Heart right ventricle (tissue), 16 donors: ENCODE data around the gene EIF4EBP3. TPM values are rescaled to one million over a fixed set of nuclear protein-coding genes. Genes with fewer than 3 reads are reported as not detected.

Source experiments
- ATAC-seq, 8 donors: fragments of 200-7000 bp; cut with Tn5 transposase; one replicate each; pipeline ENCODE4 v1.9.1; 2020; ENCODE audit warnings: mild to moderate bottlenecking in 8 of 8, moderate library complexity in 8 of 8, moderate number of reproducible peaks in 1 of 8
- DNase-seq, 2 donors: peaks; one replicate each; pipeline ENCODE4 v3.0.0-alpha.2; 2020
- H3K27ac ChIP-seq, 10 donors: fragments of 200-600 bp; sonication (generic) in 2 of 10; one replicate each; pipeline versions ENCODE4 v1.5.0 to v1.8.0; 2020 to 2022; ENCODE audit warnings: mild to moderate bottlenecking in 3 of 10
- H3K27me3 ChIP-seq, 7 donors: fragments of 200-600 bp; one replicate each; pipeline ENCODE4 v1.8.0; 2021 to 2022; ENCODE audit warnings: mild to moderate bottlenecking in 2 of 7
- H3K36me3 ChIP-seq, 9 donors: fragments of 200-600 bp; sonication (generic) in 1 of 9; one replicate each; pipeline versions ENCODE4 v1.5.0 to v1.8.0; 2020 to 2022; ENCODE audit warnings: mild to moderate bottlenecking in 2 of 9
- H3K4me1 ChIP-seq, 9 donors: fragments of 200-600 bp; sonication (generic) in 1 of 9; one replicate each; pipeline versions ENCODE4 v1.5.0 to v1.8.0; 2020 to 2022; ENCODE audit warnings: mild to moderate bottlenecking in 4 of 9
- H3K4me3 ChIP-seq, 10 donors: fragments of 200-600 bp; sonication (generic) in 2 of 10; one replicate each; pipeline versions ENCODE4 v1.5.0 to v1.8.0; 2020 to 2022; ENCODE audit warnings: mild to moderate bottlenecking in 7 of 10, moderate library complexity in 2 of 10
- H3K9me3 ChIP-seq, 11 donors: fragments of 200-600 bp in 10 of 11; sonication (generic) in 2 of 11; one replicate each; pipeline versions ENCODE4 v1.5.0 to v1.8.0; 2013 to 2022; ENCODE audit warnings: mild to moderate bottlenecking in 2 of 11, control low read depth in 1 of 11, moderate library complexity in 1 of 11
- WGBS, 2 donors: extraction: QIAGEN DNeasy Blood & Tissue Kit; methylation state at CpG; one replicate each; pipeline ENCODE4 v1.1.7; 2013; ENCODE audit warnings: inconsistent platforms in 1 of 2; 5-methylcytosine and 5-hydroxymethylcytosine counted together
- intact Hi-C, 10 donors: fragments of 100-400 bp; cut with DNase I; formaldehyde crosslinking; loops; one replicate each; pipeline versions ENCODE4 v1.11.1 to v1.14.2; 2022
- polyA plus RNA-seq, 2 donors: library from polyadenylated mRNA; stranded (reverse); fragments of 200-250 nt; gene quantifications; one replicate each; pipeline ENCODE4 v1.2.3, GENCODE V29; 2013
- total RNA-seq, 10 donors: library from RNA; stranded (reverse); fragmentation: NEBNext Ultra II Directional in 3 of 10; extraction: Animal tissue kit (Norgen Biotek cat#: 25700) in 3 of 10; gene quantifications; one replicate each; pipeline versions ENCODE4 v1.2.1 to v1.2.4, GENCODE V29; 2021 to 2023
- TF ChIP-seq, protein P1 (sequence below), 9 donors: fragments of 200-600 bp; sonication (generic) in 2 of 9; IDR thresholded peaks; one replicate each; pipeline versions ENCODE4 v1.5.0 to v1.8.0; 2021 to 2022; ENCODE audit warnings: antibody characterized with exemption in 9 of 9, mild to moderate bottlenecking in 5 of 9, moderate library complexity in 1 of 9
- donor health status: Arrhythmogenic right ventricular cardiomyopathy.
- donor health status: ischemic (EF 13 %, LVEDD 7.1; RV severe dilation, severe dysfunction).
- donor health status: healthy with polysubstance abuse.
- donor health status: DM: no; HTN: yes; CAD: no.
- donor health status: DM: no; HTN: no; CAD: no.
- donor health status: ischemic (EF 25% LVEDD 6.9; RV normal size, moderate dysfunction).
- donor health status: ischemic (EF 25% LVEDD 5.7; RV mildly dilated, moderate dysfunction).
- donor health status: healthy.
- donor health status: DM: yes; HTN: yes; CAD: no.
- donor health status: Ischemic cardiomyopathy.
- donor health status: ischemic (EF 35%, LVEDD 5.7; RV mildly dilated, moderate dysfunction).
- donor health status: nonischemic (EF 11% LVEDD 7.7; RV severe dilation, severe dysfunction).
- donor health status: DM: yes; HTN: yes; CAD: no.
- donor health status: PGD.
- donor health status: ischemic (EF 29% LVEDD 5.4; RV normal size, mild dysfunction).
- donor health status: nonischemic (EF 23%, LVEDD 6.1; RV moderate dilation, normal function).

Gene EIF4EBP3
- total and polyA plus RNA-seq, 12 donors, result 9.2 to 46.1 (median 21.5) TPM

DNA sequence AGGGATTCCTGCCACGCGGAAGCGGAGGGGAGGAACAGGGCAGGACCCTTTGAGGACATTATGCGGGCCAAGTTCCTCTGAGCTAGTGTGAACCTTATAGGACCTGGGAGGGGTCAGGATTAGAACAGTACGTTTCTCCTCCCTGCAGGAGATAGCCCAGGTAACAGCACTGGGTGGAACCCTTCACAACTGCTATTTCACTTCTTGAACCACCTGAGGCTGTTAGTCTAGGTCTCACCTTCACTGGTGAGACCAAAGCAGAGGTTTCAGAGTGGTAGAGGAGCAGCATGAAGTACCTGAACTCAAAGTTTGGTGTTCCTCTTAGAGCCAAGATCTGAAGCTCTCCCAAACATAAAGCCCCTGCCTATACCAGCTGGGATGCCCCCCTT lies 832 bp downstream of the EIF4EBP3 start:
- intact Hi-C loops, result loop anchor here in 8 of 10 donors (2.0 to 10.0 kb wide), 6 partner anchors 84 to 146 kb away; partner anchors contain the start of genes TMCO6 (in 5 of the 8), IK (in 2 of the 8), NDUFA2 (in 2 of the 8) and ANKHD1 (in 1 of the 8)
- TF ChIP-seq, protein P1, sequence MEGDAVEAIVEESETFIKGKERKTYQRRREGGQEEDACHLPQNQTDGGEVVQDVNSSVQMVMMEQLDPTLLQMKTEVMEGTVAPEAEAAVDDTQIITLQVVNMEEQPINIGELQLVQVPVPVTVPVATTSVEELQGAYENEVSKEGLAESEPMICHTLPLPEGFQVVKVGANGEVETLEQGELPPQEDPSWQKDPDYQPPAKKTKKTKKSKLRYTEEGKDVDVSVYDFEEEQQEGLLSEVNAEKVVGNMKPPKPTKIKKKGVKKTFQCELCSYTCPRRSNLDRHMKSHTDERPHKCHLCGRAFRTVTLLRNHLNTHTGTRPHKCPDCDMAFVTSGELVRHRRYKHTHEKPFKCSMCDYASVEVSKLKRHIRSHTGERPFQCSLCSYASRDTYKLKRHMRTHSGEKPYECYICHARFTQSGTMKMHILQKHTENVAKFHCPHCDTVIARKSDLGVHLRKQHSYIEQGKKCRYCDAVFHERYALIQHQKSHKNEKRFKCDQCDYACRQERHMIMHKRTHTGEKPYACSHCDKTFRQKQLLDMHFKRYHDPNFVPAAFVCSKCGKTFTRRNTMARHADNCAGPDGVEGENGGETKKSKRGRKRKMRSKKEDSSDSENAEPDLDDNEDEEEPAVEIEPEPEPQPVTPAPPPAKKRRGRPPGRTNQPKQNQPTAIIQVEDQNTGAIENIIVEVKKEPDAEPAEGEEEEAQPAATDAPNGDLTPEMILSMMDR (IDR thresholded peaks at IDR 0.05), result no peak
- peak in 3 of 8 donors; percentile 52 to 71 (median 54) for ATAC-seq
- Histone ChIP-seq H3K9me3 (no peaks in the 10 kb centered on the region), H3K36me3 (peaks cover 0 to 65% (median 18%) of the 10 kb centered on the region in 9 donors), H3K4me3 (peak overlapping the region in 9 of 10 donors; percentile 35 to 64 (median 57)), H3K4me1 (peaks cover 27 to 57% (median 51%) of the 10 kb centered on the region in 9 donors), H3K27me3 (no peaks in the 10 kb centered on the region), H3K27ac (peak overlapping the region; percentile 77 to 97 (median 94))
- DNase-seq, result no peak
- WGBS, 2 donors, result 0 to 3% methylated on average over 5 of the region's 5 CpGs

GRCh38 chr5:140548791-140549190 lies 1.3 kb downstream of the EIF4EBP3 start:
- H3K9me3 ChIP-seq, result no peaks in the 10 kb centered on the region
- peaks cover 0 to 65% (median 21%) of the 10 kb centered on the region in 9 donors for H3K36me3 ChIP-seq
- H3K27ac ChIP-seq, result peak overlapping the region; percentile 77 to 97 (median 94)
- TF ChIP-seq, protein P1 (IDR thresholded peaks at IDR 0.05), result no peak
- ATAC-seq, result no peak
- no peak for DNase-seq
- H3K4me3 ChIP-seq, result peak overlapping the region in 5 of 10 donors; percentile 56 to 64 (median 58)
- H3K4me1 ChIP-seq, result peaks cover 27 to 61% (median 56%) of the 10 kb centered on the region in 9 donors
- intact Hi-C loops, result loop anchor here in 8 of 10 donors (2.0 to 10.0 kb wide), 6 partner anchors 84 to 146 kb away; partner anchors contain the start of genes TMCO6 (in 5 of the 8), IK (in 2 of the 8), NDUFA2 (in 2 of the 8) and ANKHD1 (in 1 of the 8)
- 83 to 84% methylated on average over 7 of the region's 7 CpGs for WGBS, 2 donors
- H3K27me3 ChIP-seq, result no peaks in the 10 kb centered on the region

- Histone ChIP-seq H3K4me1 (peaks cover 27 to 67% (median 63%) of the 10 kb centered on the region in 9 donors), H3K4me3 (peak overlapping the region in 2 of 10 donors; percentile 56 to 64), H3K36me3 (peaks cover 0 to 61% (median 21%) of the 10 kb centered on the region in 9 donors), H3K27me3 (no peaks in the 10 kb centered on the region), H3K9me3 (no peaks in the 10 kb centered on the region), H3K27ac (peak overlapping the region; percentile 77 to 97 (median 94))
- intact Hi-C loops, result loop anchor here in 8 of 10 donors (2.0 to 10.0 kb wide), 7 partner anchors 83 to 305 kb away; partner anchors contain the start of genes TMCO6 (in 5 of the 8), ANKHD1 (in 2 of the 8), IK (in 2 of the 8) and NDUFA2 (in 2 of the 8)
- DNase-seq, result peak in 1 of 2 donors; percentile 74
- peak in 7 of 8 donors; percentile 3 to 52 (median 22) for ATAC-seq
- TF ChIP-seq, protein P1 (IDR thresholded peaks at IDR 0.05), result no peak
- WGBS, 2 donors, result 37 to 50% methylated on average over 3 of the region's 3 CpGs
Observed at GRCh38 chr5:140549237-140550144, 2.0 kb downstream of the EIF4EBP3 start.
